RWPE1 (cell line): ENCODE results near the gene JPT1.

Experiments
- CTCF ChIA-PET: fragments of 350-600 bp; sonication (Branson Sonifier 250); formaldehyde crosslinking; extraction: SDS; loops from one replicate; lab custom pipeline; 2021; lab: Yijun Ruan, JAX
- POLR2A ChIA-PET: fragments of 400-600 bp; formaldehyde crosslinking; extraction: SDS; loops from one replicate; lab custom pipeline; 2020; ENCODE audit warnings: antibody characterized with exemption; ENCODE audit not compliant: low non-redundant PET; lab: Yijun Ruan, JAX
- DNase-seq: peaks from one replicate; pipeline ENCODE4 v3.0.0; 2012; ENCODE audit warnings: low spot score
- H3K27ac ChIP-seq: fragments of 450-650 bp; 2 replicates; pipeline ENCODE4 v1.5.1; 2017
- CTCF ChIP-seq: fragments of 450-650 bp; conservative IDR thresholded peaks from 2 replicates; pipeline ENCODE4 v1.5.1; 2017; ENCODE audit warnings: low read depth, mild to moderate bottlenecking

JPT1 gene

GRCh38 chr17:75154195-75155106 is at the start of gene JPT1:
JPT1 (minus strand) TSS chr17:75154512; CDS start chr17:75154397, 115 bp downstream.
- CTCF ChIA-PET, result interaction anchor here (1.0 to 1.1 kb wide), 2 partner anchors 40 to 47 kb away, joined by 3 to 5 read pairs; no protein-coding TSS in a partner anchor
- peak within 1 kb of the TSS; percentile 85 for H3K27ac ChIP-seq
- DNase-seq, result peak; percentile 99
- TF ChIP-seq CTCF, result no peak
- POLR2A ChIA-PET, result interaction anchor here (0.6 to 1.5 kb wide), 4 partner anchors 9 to 118 kb away, joined by 3 to 9 read pairs (median 3); no protein-coding TSS in a partner anchor

GRCh38 chr17:75199886-75200618 is 45.7 kb upstream of the JPT1 start:
- H3K27ac ChIP-seq, result no peak overlapping the region
- TF ChIP-seq CTCF, result no peak
- no peak for DNase-seq
- ChIA-PET CTCF (interaction anchor here (0.5 to 0.8 kb wide), 5 partner anchors 15 to 325 kb away, joined by 3 to 5 read pairs (median 4); no protein-coding TSS in a partner anchor), POLR2A (no interaction called here)

- CTCF ChIA-PET, result no interaction called here
- H3K27ac ChIP-seq, result no peak overlapping the region
Observed at GRCh38 chr17:75194879-75195278, 40.6 kb upstream of the JPT1 start.

GRCh38 chr17:75191584-75191983 is 37.3 kb upstream of the JPT1 start:
- ChIA-PET CTCF (interaction anchor here (0.5 to 0.7 kb wide), 2 partner anchors 10 to 296 kb away, joined by 3 to 4 read pairs; no protein-coding TSS in a partner anchor), POLR2A (no interaction called here)
- no peak overlapping the region for H3K27ac ChIP-seq
- TF ChIP-seq CTCF, result no peak
- DNase-seq, result no peak

More at GRCh38 chr17:75194879-75195278, 40.6 kb upstream of the JPT1 start:
- TF ChIP-seq CTCF, result no peak
- DNase-seq, result no peak
- POLR2A ChIA-PET, result no interaction called here

GRCh38 chr17:75188614-75189013 is 34.3 kb upstream of the JPT1 start:
- DNase-seq, result no peak
- CTCF ChIA-PET, result interaction anchor here (0.6 to 1.5 kb wide), 3 partner anchors 13 to 164 kb away, joined by 3 to 4 read pairs (median 3); no protein-coding TSS in a partner anchor
- POLR2A ChIA-PET, result no interaction called here
- no peak for TF ChIP-seq CTCF
- peak overlapping the region; percentile 10; the same call in 1 of the 2 replicates for H3K27ac ChIP-seq
